Ishikawa (cell line): ENCODE measurements around the gene ZBED5.

Experiments used
- CEBPB ChIP-seq: IDR thresholded peaks from 2 replicates; pipeline ENCODE4 v1.6.1; 2012
- TAF1 ChIP-seq: IDR thresholded peaks from 2 replicates; pipeline ENCODE4 v1.6.1; 2012; ENCODE audit warnings: low read depth, mild to moderate bottlenecking
- YY1 ChIP-seq: IDR thresholded peaks from 2 replicates; pipeline ENCODE4 v1.6.1; 2012; ENCODE audit warnings: low read depth

DNA sequence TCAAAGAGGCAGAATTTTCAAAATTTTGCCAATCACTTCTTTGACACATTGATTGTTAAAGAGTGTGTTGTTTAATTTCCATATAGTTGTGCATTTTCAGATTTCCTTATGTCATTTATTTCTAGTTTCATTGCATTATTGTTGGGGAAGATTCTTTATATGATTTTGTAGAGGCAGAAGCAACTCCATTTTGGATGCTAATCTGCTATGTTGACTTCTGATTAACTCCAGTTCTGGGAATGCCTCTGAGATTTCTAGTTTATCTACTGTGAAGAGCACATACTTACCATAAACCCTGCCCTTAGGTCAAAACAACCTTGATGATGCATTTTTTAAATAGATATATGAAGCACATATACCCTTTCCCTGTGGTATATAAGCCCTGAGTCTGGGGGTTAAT is 29.5 kb upstream of the ZBED5 start:
- TF ChIP-seq TAF1 (no peak), CEBPB (no peak), YY1 (no peak)
